GM12874 (cell line): Measurements from ENCODE around the gene NEK10.

ENCODE experiments used
- TF ChIP-seq, protein P1 (sequence below): IDR thresholded peaks from 2 replicates; pipeline ENCODE4 v1.5.1; 2011; ENCODE audit warnings: low read depth, mild to moderate bottlenecking, control low read depth, low read length, moderate library complexity; ENCODE audit not compliant: insufficient read depth

Gene NEK10

DNA sequence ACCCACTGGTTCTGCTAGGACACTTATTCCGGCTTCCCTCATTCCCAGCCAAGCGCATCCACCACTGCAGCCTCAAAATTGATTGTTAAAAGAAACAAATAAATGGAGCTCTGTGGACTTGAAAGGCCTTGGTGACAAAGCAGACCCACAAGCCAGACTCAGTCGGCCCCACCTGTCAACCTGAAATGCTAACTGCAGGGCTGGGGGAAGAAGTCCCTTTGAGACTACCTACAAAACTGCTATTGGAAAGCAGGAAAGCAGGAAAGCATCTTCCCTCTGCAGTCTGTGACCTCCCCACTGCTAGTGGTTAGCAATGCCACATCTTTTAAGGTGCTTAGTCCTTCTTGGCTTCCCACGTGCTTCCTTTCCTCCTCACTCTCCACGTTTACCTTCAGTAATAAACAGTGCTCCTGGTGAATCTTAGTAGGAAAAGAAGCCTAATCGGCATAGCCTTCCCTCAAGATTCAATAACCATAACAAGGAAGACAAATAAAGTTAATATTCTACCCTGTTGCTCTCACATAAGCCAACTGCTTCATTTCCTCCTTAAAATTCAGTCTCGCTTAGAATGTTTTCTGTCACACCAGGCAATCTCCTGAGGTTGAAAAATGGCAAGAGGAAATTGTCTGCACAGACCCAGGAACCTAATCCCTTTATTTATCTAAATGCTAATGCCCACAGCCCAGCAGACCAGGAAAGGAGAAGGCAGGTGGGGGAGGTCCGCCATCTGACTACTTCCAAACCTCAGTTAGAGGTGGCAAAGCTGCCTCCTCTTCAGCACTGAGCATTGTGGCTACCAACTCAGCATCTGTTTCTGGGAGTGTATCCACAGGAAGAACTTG, 296.2 kb downstream of the NEK10 start:
- TF ChIP-seq, protein P1, sequence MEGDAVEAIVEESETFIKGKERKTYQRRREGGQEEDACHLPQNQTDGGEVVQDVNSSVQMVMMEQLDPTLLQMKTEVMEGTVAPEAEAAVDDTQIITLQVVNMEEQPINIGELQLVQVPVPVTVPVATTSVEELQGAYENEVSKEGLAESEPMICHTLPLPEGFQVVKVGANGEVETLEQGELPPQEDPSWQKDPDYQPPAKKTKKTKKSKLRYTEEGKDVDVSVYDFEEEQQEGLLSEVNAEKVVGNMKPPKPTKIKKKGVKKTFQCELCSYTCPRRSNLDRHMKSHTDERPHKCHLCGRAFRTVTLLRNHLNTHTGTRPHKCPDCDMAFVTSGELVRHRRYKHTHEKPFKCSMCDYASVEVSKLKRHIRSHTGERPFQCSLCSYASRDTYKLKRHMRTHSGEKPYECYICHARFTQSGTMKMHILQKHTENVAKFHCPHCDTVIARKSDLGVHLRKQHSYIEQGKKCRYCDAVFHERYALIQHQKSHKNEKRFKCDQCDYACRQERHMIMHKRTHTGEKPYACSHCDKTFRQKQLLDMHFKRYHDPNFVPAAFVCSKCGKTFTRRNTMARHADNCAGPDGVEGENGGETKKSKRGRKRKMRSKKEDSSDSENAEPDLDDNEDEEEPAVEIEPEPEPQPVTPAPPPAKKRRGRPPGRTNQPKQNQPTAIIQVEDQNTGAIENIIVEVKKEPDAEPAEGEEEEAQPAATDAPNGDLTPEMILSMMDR, result no peak

DNA sequence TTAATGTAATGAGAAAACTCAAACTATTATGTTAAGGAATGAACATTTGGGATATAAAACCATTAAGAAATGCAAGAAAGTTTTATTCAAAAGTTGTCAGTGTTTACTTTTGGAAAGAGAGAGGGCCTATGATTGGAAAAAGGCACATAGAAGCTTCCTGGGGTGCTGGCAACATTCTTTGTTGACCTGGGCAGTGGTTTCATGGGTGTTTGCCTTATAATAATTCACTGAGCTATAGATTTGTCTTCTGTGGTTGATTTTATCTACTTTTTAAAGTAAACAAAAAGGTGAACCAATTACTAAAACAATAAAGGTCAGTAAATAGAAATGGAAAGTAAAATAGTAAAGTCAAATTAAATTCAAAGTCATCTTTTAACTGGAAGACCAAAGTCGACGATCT, 308.8 kb downstream of the NEK10 start:
- TF ChIP-seq, protein P1, result no peak
